NB4 (cell line): ENCODE measurements around the gene TEPSIN.

ENCODE experiments used
- DNase-seq: peaks from one replicate; pipeline ENCODE4 v3.0.0; 2010; ENCODE audit warnings: low read depth
- H3K4me3 ChIP-seq: one replicate; pipeline ENCODE4 v1.5.1; 2011; ENCODE audit warnings: mild to moderate bottlenecking, low read depth, low read length, moderate library complexity
- MYC ChIP-seq: IDR thresholded peaks from 2 replicates; pipeline ENCODE4 v1.6.1; 2011; ENCODE audit warnings: low read depth, low read length
- POLR2A ChIP-seq: IDR thresholded peaks from 2 replicates; pipeline ENCODE4 v1.6.1; 2011; ENCODE audit warnings: mild to moderate bottlenecking; ENCODE audit not compliant: insufficient read length; ENCODE audit errors: extremely low read depth
- TF ChIP-seq, protein P1 (sequence below): IDR thresholded peaks from 2 replicates; pipeline ENCODE4 v1.6.1; 2011; ENCODE audit warnings: low read depth, low read length
- TF ChIP-seq, protein P2 (sequence below): IDR thresholded peaks from one replicate; pipeline ENCODE4 v1.5.1; 2012; ENCODE audit warnings: low read depth, low read length

TEPSIN gene

DNA sequence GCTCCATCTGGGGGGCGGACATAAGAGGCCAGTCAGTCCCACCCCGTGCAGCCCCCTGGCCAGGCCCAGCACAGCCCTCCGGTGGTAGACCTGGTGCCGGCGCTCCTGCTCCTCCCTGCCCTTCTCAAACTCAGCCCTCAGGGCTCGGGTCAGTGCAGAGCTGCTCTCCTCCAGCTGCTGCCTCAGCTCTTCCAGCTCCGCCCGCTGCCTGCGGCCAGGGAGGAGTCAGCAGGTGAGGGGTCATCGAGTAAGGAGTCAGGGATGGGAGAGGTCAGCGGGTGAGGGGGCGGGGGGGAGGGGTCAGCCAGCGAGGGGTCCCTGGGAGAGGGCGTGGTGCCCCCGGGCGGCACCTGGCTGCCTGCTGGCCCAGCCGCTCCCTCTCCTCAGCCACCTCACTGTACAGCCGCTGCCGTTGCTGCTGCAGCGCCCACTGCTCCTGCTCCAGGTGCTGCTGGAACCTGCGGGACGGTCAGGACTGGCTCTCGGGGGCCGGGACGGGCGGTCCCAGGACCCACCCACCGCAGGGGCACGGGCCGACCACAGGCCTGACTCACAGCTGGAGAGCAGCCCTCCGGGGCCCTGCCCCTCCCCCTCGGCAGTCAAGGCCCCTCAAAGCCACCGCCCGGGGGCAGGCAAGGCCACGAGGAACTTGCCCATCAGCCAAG lies 46.3 kb downstream of the TEPSIN start:
- no peak for TF ChIP-seq MYC
- TF ChIP-seq, protein P1, sequence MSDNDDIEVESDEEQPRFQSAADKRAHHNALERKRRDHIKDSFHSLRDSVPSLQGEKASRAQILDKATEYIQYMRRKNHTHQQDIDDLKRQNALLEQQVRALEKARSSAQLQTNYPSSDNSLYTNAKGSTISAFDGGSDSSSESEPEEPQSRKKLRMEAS: no peak
- TF ChIP-seq, protein P2, sequence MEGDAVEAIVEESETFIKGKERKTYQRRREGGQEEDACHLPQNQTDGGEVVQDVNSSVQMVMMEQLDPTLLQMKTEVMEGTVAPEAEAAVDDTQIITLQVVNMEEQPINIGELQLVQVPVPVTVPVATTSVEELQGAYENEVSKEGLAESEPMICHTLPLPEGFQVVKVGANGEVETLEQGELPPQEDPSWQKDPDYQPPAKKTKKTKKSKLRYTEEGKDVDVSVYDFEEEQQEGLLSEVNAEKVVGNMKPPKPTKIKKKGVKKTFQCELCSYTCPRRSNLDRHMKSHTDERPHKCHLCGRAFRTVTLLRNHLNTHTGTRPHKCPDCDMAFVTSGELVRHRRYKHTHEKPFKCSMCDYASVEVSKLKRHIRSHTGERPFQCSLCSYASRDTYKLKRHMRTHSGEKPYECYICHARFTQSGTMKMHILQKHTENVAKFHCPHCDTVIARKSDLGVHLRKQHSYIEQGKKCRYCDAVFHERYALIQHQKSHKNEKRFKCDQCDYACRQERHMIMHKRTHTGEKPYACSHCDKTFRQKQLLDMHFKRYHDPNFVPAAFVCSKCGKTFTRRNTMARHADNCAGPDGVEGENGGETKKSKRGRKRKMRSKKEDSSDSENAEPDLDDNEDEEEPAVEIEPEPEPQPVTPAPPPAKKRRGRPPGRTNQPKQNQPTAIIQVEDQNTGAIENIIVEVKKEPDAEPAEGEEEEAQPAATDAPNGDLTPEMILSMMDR: no peak
- TF ChIP-seq POLR2A: no peak
- no peak for DNase-seq
- no peak overlapping the region for H3K4me3 ChIP-seq

DNA sequence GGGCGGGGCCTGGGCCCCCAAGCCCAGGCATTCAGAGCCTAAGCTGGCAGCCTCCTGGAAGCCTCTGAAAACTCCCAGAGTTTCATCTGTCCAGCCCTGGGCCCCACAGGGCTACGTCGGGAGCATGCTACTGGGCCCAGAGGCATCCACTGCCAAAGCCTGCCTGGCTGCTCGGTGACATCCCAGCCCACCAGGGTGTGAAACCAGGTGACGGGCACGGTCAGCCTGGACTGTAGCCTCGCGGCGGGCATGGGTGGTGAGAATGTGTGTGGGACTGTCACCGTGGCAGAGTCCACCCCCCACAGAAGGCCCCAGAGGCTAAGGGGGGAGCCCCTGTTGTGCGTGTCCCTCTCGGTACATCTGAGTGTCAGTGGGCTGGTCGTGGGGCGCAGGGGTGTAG lies 47.2 kb downstream of the TEPSIN start:
- no peak for TF ChIP-seq MYC
- TF ChIP-seq, protein P2: no peak
- TF ChIP-seq POLR2A: no peak
- TF ChIP-seq, protein P1: no peak
- DNase-seq: no peak
- H3K4me3 ChIP-seq: no peak overlapping the region

DNA sequence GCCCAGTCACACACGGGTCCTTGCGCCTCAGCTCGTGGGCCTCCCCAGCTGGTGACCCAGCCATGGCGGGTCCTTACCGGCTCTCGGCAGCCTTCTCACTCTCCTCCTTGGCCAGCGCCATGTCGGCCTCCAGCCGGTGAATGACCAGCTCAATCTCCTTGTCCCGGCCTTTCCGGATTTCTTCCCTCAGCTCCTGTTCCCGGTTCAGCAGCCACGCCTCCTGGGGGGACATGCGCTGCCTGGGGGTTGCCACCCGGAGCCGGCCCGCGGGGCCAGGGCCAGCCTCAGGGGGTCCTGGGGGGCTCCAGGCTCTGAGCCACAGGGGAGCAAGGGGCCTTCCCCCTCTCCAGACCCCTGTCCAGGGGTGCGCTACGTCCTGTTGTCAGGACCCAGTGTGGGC lies 47.7 kb downstream of the TEPSIN start:
- DNase-seq: no peak
- TF ChIP-seq, protein P2: no peak
- TF ChIP-seq, protein P1: no peak
- TF ChIP-seq MYC (no peak), POLR2A (no peak)

DNA sequence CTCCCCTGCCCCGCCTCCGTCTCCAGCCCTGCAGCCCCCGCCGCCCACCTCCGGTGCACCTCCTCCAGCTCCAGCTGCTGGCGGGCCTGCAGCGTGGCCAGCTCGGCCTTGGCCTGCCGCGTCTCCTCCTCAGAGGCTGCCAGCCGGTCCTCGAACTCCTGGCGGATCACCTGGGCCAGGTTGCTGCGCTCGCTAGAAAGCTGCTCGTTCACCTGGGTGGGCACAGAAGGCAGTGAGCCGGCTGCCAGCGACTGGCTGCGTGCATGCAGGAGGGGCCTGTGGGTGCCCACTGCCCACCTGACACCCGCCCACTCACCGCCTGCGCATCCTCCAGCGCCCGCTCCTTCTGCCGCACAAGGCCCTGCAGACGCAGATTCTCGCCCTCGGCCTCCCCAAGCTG lies 48.3 kb downstream of the TEPSIN start:
- TF ChIP-seq POLR2A (no peak), MYC (no peak)
- TF ChIP-seq, protein P1: no peak
- TF ChIP-seq, protein P2: no peak
- DNase-seq: no peak
- no peak overlapping the region for H3K4me3 ChIP-seq

More for the DNA sequence above, 47.7 kb downstream of the TEPSIN start:
- no peak overlapping the region for H3K4me3 ChIP-seq

DNA sequence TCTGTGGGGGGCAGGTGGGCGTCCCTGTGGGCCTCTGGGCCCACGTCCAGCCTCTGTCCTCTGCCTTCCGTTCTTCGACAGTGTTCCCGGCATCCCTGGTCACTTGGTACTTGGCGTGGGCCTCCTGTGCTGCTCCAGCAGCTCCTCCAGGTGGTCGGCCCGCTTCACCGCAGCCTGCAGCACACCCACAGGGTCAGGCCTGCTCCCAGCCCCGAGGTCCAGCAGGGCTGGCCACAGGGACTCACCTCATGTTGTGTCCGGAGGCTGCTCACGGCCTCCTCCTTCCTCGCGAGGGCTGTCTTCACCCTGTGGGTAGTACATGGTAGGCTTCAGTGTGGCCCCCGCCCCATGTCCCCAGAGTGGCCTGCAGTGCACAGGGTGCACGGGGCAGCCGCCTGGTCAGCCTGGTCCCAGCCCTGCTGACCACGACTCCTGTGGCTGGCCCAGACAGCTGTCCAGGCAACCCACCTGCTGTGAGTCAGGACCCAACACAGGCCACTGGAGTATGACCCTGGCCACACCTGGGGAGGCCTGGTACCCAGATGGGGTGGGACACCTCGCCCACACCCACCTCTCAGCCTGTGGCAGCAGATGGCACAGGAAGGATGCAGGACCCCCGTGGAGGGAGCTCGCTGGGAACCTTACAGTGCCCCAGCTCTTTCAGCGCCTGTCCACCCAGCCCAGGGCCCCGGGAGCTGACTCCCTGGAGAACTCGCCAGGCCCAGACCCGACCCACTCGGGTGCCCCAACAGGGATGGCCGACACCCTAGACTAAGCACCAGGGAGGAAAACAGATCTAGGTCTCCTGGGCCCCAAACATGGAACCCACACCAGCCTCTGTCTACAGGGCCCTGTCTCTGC lies 49.0 kb downstream of the TEPSIN start:
- H3K4me3 ChIP-seq: no peak overlapping the region
- TF ChIP-seq, protein P1: no peak
- TF ChIP-seq MYC: no peak
- TF ChIP-seq POLR2A: no peak
- TF ChIP-seq, protein P2: no peak
- no peak for DNase-seq
